GM18870 (cell line): Measurements from ENCODE around the gene SPDYC.

Source experiments
- ATAC-seq: cut with Tn5 transposase; IDR thresholded peaks from one replicate; pipeline ENCODE4 v1.9.1; 2021; ENCODE audit warnings: moderate library complexity; ENCODE audit not compliant: unreplicated experiment

SPDYC gene, protein sequence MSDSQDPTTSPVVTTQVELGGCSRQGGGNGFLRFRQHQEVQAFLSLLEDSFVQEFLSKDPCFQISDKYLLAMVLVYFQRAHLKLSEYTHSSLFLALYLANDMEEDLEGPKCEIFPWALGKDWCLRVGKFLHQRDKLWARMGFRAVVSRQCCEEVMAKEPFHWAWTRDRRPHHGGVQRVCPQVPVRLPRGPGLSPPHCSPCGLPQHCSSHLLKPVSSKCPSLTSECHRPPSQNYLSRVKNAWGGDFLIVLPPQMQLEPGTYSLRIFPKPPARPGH

GRCh38 chr11:65170058-65170534, at the start of gene SPDYC:
Gene SPDYC, plus strand, starts transcription at chr11:65170233. Its CDS starts 1,125 bp downstream, at chr11:65171358.
- ATAC-seq = no peak

GRCh38 chr11:65120831-65121230, 49.2 kb upstream of the SPDYC start:
- no peak for ATAC-seq

GRCh38 chr11:65121447-65121864, 48.6 kb upstream of the SPDYC start:
- no peak for ATAC-seq

GRCh38 chr11:65121865-65122696, 48.0 kb upstream of the SPDYC start, which contains the start of the genes FAU and MRPL49:
Gene FAU, minus strand, starts transcription at chr11:65122134. Its CDS starts 321 bp downstream, at chr11:65121813.
Gene MRPL49, plus strand, starts transcription at chr11:65122321. Its CDS starts 26 bp downstream, at chr11:65122347.
- ATAC-seq = peak; percentile 48

- no peak for ATAC-seq
Observed at GRCh38 chr11:65124480-65125196, 45.4 kb upstream of the SPDYC start.

- no peak for ATAC-seq
Observed at GRCh38 chr11:65125197-65126056, 44.6 kb upstream of the SPDYC start.

- no peak for ATAC-seq
Observed at GRCh38 chr11:65126624-65127274, 43.3 kb upstream of the SPDYC start.

DNA sequence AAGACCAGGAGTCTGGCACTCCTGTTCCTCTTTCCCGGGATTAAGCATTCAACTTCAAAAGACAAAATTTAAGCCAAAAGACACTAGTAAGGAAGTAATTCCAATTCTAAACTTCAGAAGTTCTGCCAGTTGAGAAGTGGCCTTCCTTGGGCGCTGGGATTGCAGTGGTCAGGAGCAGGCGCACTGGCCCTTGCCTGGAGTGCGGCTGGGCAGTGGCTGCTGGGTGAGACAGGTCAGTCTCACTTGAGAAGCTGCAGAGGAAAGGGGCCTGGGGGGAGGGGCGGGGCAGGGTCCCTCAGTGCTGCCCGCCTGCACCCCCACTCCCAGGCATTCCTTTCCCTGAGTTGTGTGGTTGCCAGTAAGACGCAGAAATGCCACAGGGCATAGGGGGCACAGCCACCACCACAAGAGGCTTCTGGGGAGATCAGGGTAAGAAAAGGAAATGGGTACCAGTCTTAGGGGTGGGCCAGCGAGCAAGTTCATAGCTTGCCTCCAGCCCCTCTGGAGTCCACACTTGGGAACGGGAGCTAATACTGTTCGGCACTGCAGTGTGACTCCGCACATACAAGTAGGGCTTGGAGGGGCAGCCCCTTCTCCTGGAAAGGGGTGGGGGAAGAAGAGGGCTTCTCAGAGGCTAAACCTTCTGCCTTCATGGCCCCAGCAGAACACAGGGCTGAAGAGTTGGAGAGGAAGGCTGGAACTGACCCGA, 42.4 kb upstream of the SPDYC start:
- no peak for ATAC-seq

DNA sequence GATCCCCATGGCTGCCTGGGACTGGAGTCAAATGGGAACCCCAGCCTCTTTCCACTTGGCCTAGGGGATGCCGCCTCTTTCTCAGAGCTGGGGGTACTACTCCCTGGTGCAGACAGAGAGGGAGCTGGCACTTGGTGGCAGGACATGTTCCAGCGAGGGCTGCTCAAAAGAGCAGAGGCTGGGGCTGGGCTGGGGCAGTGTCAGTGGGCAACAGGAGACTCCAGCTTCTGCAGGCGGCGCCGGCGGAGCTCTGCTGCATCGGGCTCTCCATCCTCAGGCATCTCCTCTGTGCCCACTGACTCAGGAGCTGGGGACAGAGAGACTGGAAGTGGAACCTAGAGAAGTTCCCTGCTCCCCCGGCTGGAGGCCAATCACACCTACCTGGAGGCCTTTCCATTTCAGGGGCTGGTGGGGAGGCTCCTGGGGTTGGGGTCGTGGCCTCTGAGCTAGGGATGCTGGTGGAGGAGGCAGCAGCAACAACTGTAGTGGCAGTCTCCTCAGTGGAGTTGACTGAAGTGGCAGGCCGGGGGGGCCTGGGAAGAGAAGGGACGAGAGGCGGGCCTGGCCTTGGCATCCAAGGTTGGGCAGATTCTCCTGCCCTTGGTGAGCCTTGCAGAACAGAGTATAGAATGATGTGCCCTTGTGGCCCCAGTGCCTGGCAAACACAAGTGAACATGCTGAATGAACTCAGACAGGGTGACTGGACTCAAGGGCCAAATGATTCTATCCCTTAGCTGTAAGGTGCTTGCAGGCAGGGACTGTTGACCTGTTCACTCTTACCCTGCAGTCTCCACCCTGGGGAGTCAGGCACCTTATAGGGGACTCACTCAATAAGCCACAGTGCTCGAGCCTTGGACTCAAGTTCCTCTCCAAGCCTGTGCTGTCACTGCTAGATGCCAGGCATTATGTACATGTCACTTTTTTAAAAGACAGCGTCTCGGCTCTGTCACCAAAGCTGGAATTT, 41.6 kb upstream of the SPDYC start:
- no peak for ATAC-seq

DNA sequence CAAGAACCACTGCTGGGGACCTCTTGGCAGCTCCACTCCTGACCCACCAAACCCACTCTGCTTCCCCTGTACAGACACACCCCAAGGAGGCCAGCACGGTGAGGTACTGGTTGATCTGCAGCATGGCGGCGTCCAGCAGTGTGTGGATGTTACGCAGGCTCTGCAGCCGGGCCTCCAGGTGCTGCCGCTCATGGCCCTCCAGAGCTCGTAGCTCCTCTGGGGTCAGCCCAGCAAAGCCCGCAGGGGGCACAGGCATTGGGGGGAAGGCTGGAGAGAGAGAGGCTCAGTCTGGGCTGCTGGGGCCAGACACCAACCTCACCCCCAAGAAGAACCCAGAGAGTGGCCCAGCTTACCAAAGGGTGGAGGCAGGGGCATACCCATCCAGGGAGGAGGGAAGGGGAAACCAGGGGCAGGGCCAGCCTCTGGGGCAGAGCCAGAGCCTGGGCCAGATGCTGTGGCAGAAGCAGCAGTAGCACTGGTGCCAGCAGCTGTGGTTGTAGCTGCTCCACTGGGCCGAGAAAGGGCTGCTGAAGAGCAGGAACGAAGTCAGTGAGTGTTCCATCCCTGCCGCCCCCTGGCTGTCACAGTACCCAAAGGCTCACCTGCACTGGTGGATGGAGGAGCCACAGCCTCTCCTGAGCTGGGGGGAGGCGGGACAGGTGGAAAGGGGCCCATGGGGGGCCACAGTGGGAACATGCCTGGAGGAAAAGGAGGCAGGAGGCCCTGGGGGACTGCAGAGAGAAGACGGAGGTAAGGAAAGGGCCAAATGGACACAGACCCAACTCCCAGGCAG, 40.2 kb upstream of the SPDYC start:
- ATAC-seq = no peak

DNA sequence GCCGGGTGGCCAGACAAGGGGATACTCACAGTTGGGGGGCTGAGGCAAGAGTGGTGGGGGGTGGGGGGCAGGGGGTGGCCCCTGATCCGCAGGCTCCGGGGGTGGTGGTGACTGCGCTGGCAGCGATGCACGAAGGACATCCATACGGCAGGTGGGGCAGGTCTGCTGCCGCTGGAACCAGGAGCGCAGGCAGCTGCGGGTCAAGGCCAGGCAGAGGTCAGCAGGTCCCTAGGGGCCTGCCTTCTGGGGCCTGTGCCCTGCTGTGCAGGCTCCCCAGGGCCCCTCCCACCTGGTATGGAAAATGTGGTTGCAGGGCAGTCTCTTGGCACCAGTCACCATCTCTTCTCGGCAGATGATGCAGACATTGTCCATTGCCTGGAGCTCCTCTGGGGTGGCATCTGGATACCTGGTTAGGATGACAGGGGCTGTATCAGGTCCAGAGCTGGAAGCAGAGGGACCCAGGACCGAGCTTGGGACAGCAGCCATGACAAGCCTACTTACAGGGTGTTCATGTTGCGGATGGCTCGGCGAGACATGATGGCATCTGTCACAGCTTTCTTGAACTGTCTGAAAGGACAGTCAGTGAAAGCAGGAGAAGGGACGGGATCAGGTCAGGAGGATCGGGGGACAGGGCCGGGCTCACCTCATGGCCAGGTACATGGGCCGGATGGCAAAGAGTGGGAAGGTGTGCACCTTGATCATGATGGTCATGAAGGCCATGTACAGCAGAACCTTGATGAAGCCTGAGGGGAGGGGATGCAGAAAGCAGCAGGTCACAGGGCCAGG, 39.2 kb upstream of the SPDYC start:
- no peak for ATAC-seq

DNA sequence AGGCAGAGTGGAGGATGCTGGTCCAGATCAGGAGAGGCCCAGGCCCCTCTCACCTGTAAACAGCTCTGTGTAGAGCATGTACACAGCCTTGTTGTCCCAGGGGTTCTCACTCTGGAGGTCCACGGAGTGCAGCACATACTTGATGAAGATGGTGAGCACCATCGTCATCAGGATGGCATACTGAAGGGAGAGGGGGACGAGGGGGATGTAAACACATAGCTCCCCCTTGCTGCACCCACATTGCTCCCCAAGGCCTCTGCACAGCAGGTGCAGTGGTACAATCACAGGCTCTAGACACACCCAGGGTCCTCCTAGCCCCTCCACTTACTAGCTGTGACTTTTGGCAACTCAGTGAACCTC, 38.6 kb upstream of the SPDYC start:
- ATAC-seq = no peak

DNA sequence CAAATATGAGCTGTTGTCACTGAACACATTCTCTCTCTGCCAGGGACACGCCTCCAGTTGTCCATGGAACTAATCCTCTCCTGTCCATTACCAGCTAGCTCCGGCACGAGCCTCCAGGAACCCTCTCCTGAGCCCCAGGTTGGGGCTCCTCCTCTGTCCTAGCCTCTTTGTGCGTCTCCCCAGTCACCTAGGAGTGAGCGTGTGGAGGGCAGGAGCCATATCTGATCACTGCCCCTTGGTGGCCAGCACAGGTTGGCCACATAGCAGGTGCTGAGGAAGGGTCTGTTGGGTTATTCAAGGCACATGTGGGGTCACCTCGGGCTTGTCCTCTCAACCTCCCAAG, 38.2 kb upstream of the SPDYC start:
- ATAC-seq = no peak

- ATAC-seq = no peak
Observed at GRCh38 chr11:65132238-65132987, 37.6 kb upstream of the SPDYC start.

DNA sequence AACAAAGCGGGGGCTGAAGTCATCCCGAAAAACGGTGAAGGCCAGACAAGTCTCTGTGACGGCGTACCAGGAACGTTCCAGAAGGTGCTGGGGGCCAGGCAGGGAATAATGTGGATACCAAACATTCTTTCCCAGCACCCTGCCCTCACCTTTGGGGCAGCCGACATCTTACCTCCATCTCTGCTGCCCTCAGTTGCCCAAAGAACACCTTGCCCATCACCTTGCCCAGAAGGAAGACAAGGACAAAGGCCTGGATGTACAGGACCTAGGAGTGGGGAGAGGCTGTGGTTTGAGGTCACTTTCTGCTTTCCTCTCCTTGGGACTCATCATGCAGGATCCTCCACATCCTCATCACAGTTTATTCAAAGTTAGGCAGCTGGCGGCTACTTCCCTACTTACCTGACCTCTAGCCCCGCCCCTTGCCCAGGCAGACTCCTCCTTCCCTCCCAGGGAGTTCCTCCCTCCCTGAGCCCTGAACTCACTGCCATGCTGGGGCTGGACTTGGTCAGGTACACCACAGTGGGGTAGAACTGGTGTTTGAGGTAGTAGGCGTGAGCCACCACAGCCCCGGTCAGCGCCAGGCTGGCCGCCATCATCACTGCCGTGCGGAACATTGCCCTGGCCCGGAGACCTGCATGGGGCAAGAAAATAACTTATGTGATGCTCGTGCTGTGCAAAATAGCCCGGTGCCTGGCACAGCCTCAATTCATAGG, 36.9 kb upstream of the SPDYC start:
- no peak for ATAC-seq
